SK-N-SH (cell line): ENCODE data around the gene INSYN2B.

Experiments used
- CTCF ChIP-seq: fragments of 200-600 bp; sonication (generic); IDR thresholded peaks from 2 replicates; pipeline ENCODE4 v1.6.1; 2017; ENCODE audit warnings: antibody characterized with exemption, mild to moderate bottlenecking, moderate library complexity
- EP300 ChIP-seq, 2 experiments: IDR thresholded peaks; 2 replicates each; pipeline versions ENCODE4 v1.4.0 to v1.6.1; 2012; ENCODE audit warnings: borderline replicate concordance in 1 of 2, low read depth in 1 of 2, low read length in 1 of 2

- TF ChIP-seq CTCF (no peak), EP300 (IDR thresholded peaks at IDR 0.05; ENCODE audit: borderline replicate concordance in 1 of 2, low read depth in 1 of 2, low read length in 1 of 2) (no peak)
Measured at GRCh38 chr5:169875731-169876130, 104.6 kb downstream of the INSYN2B start.
